Right lobe of liver (tissue), 6 donors: Measurements from ENCODE around the gene GRIA1. TPM values are rescaled to one million over a fixed set of nuclear protein-coding genes. Genes with fewer than 3 reads are reported as not detected.

Source experiments
- ATAC-seq, 4 donors: fragments of 200-7000 bp; cut with Tn5 transposase; one replicate each; pipeline ENCODE4 v1.9.1; 2020; ENCODE audit warnings: mild to moderate bottlenecking in 4 of 4, moderate library complexity in 4 of 4
- DNase-seq, 3 donors: peaks; one replicate each; pipeline ENCODE4 v3.0.0-alpha.2; 2020
- H3K27ac ChIP-seq, 3 donors: fragments of 200-600 bp; one replicate each; pipeline ENCODE4 v1.8.0; 2022
- H3K27me3 ChIP-seq, 2 donors: fragments of 200-600 bp; one replicate each; pipeline ENCODE4 v1.8.0; 2022
- H3K36me3 ChIP-seq, 4 donors: fragments of 200-600 bp; sonication (generic) in 1 of 4; one replicate each; pipeline versions ENCODE4 v1.5.1 to v1.8.0; 2017 to 2022; ENCODE audit warnings: control low read depth in 1 of 4
- H3K4me1 ChIP-seq, 4 donors: fragments of 200-600 bp; sonication (generic) in 1 of 4; one replicate each; pipeline versions ENCODE4 v1.5.1 to v1.8.0; 2017 to 2022; ENCODE audit warnings: control low read depth in 1 of 4
- H3K4me3 ChIP-seq, 3 donors: fragments of 200-600 bp; one replicate each; pipeline ENCODE4 v1.8.0; 2022
- H3K9me3 ChIP-seq, 4 donors: fragments of 200-600 bp; sonication (generic) in 1 of 4; one replicate each; pipeline versions ENCODE4 v1.5.1 to v1.8.0; 2017 to 2022; ENCODE audit warnings: control low read depth in 1 of 4
- CTCF ChIP-seq, 4 donors: fragments of 200-600 bp in 3 of 4; fragments of 450-650 bp in 1 of 4; IDR thresholded peaks; one replicate each; pipeline versions ENCODE4 v1.5.1 to v1.8.0; 2016 to 2022; ENCODE audit warnings: antibody characterized with exemption in 4 of 4, mild to moderate bottlenecking in 2 of 4
- POLR2A ChIP-seq: fragments of 450-650 bp; IDR thresholded peaks from one replicate; pipeline ENCODE4 v1.6.1; 2017; ENCODE audit warnings: antibody characterized with exemption, mild to moderate bottlenecking
- WGBS: methylation state at CpG from one replicate; pipeline ENCODE4 v1.1.6; 2018; ENCODE audit warnings: low coverage, low lambda C conversion rate; ENCODE audit not compliant: insufficient coverage; ENCODE audit errors: missing lambda C conversion rate; 5-methylcytosine and 5-hydroxymethylcytosine counted together
- intact Hi-C, 2 donors: fragments of 100-400 bp; cut with DNase I; formaldehyde crosslinking; loops; one replicate each; pipeline versions ENCODE4 v1.11.2 to v1.14.1; 2022
- total RNA-seq, 6 experiments: library from RNA; depleted of rRNA in 2 of 6; stranded (reverse); fragments of >200 nt in 2 of 6; fragmentation: NEBNext Ultra II Directional in 3 of 6; extraction: Animal tissue kit (Norgen Biotek cat#: 25700) in 3 of 6; gene quantifications; one replicate each; pipeline versions ENCODE4 v1.1.0 to v1.2.4, GENCODE V29; 2016 to 2023
- donor health status: DM: no; HTN: yes; CAD: no.
- donor health status: DM: no; HTN: no; CAD: no.
- donor health status: DM: no; HTN: no; CAD: no.
- donor health status: DM: no; HTN: yes; CAD: no.
- donor health status: DM: no; HTN: yes; CAD: no.

The GRIA1 gene
- total RNA-seq, 6 experiments from 2014 or later: not detected

- no peaks in the 10 kb centered on the region for H3K4me1 ChIP-seq
- H3K27me3 ChIP-seq: no peaks in the 10 kb centered on the region
- no peaks in the 10 kb centered on the region for H3K9me3 ChIP-seq
- WGBS: 43% methylated on average over 2 of the region's 4 CpGs
- no peak for ATAC-seq
- TF ChIP-seq CTCF (IDR thresholded peaks at IDR 0.05) (no peak), POLR2A (no peak)
- no peak for DNase-seq
- no peak overlapping the region for H3K4me3 ChIP-seq
- intact Hi-C loops: no loop called here
- no peak overlapping the region for H3K27ac ChIP-seq
- H3K36me3 ChIP-seq: no peaks in the 10 kb centered on the region
Observed at GRCh38 chr5:153539983-153540382, 49.5 kb downstream of the GRIA1 start.

- Histone ChIP-seq H3K4me3 (no peak overlapping the region), H3K36me3 (no peaks in the 10 kb centered on the region), H3K4me1 (no peaks in the 10 kb centered on the region), H3K27me3 (no peaks in the 10 kb centered on the region), H3K27ac (no peak overlapping the region), H3K9me3 (no peaks in the 10 kb centered on the region)
- TF ChIP-seq POLR2A (no peak), CTCF (IDR thresholded peaks at IDR 0.05) (no peak)
- DNase-seq (no peak), ATAC-seq (no peak)
- 77% methylated on average over 1 of the region's 1 CpG for WGBS
- intact Hi-C loops: no loop called here
Observed at GRCh38 chr5:153542536-153542935, 52.1 kb downstream of the GRIA1 start.

- ATAC-seq: no peak
- intact Hi-C loops: no loop called here
Observed at GRCh38 chr5:153543288-153543687, 52.8 kb downstream of the GRIA1 start.

GRCh38 chr5:153543959-153544470 is 53.5 kb downstream of the GRIA1 start:
- Histone ChIP-seq H3K27me3 (no peaks in the 10 kb centered on the region), H3K36me3 (no peaks in the 10 kb centered on the region), H3K4me3 (no peak overlapping the region), H3K27ac (no peak overlapping the region), H3K4me1 (no peaks in the 10 kb centered on the region), H3K9me3 (no peaks in the 10 kb centered on the region)
- TF ChIP-seq POLR2A (no peak), CTCF (IDR thresholded peaks at IDR 0.05) (no peak)
- DNase-seq: no peak
- intact Hi-C loops: no loop called here
- no peak for ATAC-seq

More at GRCh38 chr5:153543288-153543687, 52.8 kb downstream of the GRIA1 start:
- Histone ChIP-seq H3K4me3 (no peak overlapping the region), H3K4me1 (no peaks in the 10 kb centered on the region), H3K27me3 (no peaks in the 10 kb centered on the region), H3K36me3 (no peaks in the 10 kb centered on the region), H3K9me3 (no peaks in the 10 kb centered on the region), H3K27ac (no peak overlapping the region)
- no peak for DNase-seq
- no peak for TF ChIP-seq CTCF (IDR thresholded peaks at IDR 0.05)
- TF ChIP-seq POLR2A: no peak

GRCh38 chr5:153544706-153545105 is 54.2 kb downstream of the GRIA1 start:
- Histone ChIP-seq H3K4me1 (no peaks in the 10 kb centered on the region), H3K9me3 (no peaks in the 10 kb centered on the region), H3K27me3 (no peaks in the 10 kb centered on the region), H3K27ac (no peak overlapping the region), H3K36me3 (no peaks in the 10 kb centered on the region), H3K4me3 (no peak overlapping the region)
- no peak for ATAC-seq
- intact Hi-C loops: no loop called here
- TF ChIP-seq CTCF (IDR thresholded peaks at IDR 0.05) (no peak), POLR2A (no peak)
- 40% methylated on average over 4 of the region's 4 CpGs for WGBS
- DNase-seq: no peak
